IPS-NIHi7 (cell line): ENCODE results near the gene SF3B1.

Experiments
- DNase-seq: peaks from one replicate; pipeline ENCODE4 v3.0.0; 2012; ENCODE audit warnings: mixed read lengths; ENCODE audit errors: extremely low spot score

SF3B1 gene

DNA sequence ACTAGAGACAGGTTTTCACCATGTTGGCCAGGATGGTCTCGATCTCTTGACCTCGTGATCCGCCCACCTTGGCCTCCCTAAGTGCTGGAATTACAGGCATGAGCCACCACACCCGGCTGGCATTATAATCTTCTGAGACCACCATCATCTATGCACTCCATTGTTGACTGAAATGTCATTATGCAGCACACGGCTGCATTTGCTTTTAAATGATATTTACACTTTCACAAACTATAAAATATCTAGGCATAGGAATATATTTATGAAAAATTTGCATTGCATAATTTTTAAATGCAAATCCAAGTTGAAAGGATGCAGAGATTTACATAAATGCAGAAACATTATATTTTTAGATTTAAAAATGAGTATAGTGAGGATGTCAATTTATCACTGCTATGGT, 94.2 kb downstream of the SF3B1 start:
- DNase-seq = no peak
